K562 (cell line): ENCODE results near the gene RASSF1. TPM values are rescaled to one million over a fixed set of nuclear protein-coding genes. Genes with fewer than 3 reads are reported as not detected.

Source experiments
- CBFA2T3 ChIP-seq: fragments of 450-650 bp; IDR thresholded peaks from 2 replicates; pipeline ENCODE4 v1.6.1; 2017
- FUS ChIP-seq: fragments of 200-400 bp; formaldehyde crosslinking; optimal IDR thresholded peaks from 2 replicates; pipeline ENCODE3; 2017; ENCODE audit warnings: low read depth, low read length
- KDM1A ChIP-seq, 2 experiments: fragments of 450-650 bp; IDR thresholded peaks; 2 replicates each; pipeline ENCODE4 v1.6.1; 2016; ENCODE audit warnings: mild to moderate bottlenecking in 2 of 2
- KLF13 ChIP-seq: fragments of 450-650 bp; IDR thresholded peaks from 2 replicates; pipeline ENCODE4 v1.6.1; 2016; ENCODE audit warnings: missing genetic modification characterization, low read depth, mild to moderate bottlenecking, missing compliant biosample characterization, moderate library complexity, borderline replicate concordance
- KLF16 ChIP-seq: IDR thresholded peaks from 2 replicates; pipeline ENCODE4 v1.6.1; 2016; ENCODE audit warnings: antibody characterized with exemption
- MCM7 ChIP-seq, 2 experiments: fragments of 450-650 bp; IDR thresholded peaks; 2 replicates each; pipeline ENCODE4 v1.6.1; 2016 to 2018
- MTA1 ChIP-seq: fragments of 450-650 bp; IDR thresholded peaks from 2 replicates; pipeline ENCODE4 v1.6.1; 2017; ENCODE audit warnings: borderline replicate concordance
- NFE2L1 ChIP-seq: fragments of 450-650 bp; IDR thresholded peaks from 2 replicates; pipeline ENCODE4 v1.6.1; 2016; ENCODE audit warnings: missing genetic modification characterization, low read depth, mild to moderate bottlenecking, missing compliant biosample characterization, moderate library complexity, borderline replicate concordance
- PHTF2 ChIP-seq: fragments of 250-450 bp; sonication (Bioruptor Pico); IDR thresholded peaks from 2 replicates; pipeline ENCODE4 v1.5.0; 2021; ENCODE audit warnings: mild to moderate bottlenecking
- RFX1 ChIP-seq: fragments of 450-650 bp; IDR thresholded peaks from 2 replicates; pipeline ENCODE4 v1.6.1; 2016; ENCODE audit warnings: mild to moderate bottlenecking, moderate library complexity
- SIN3A ChIP-seq, 2 experiments: fragments of 150-350 bp in 1 of 2; IDR thresholded peaks; 2 replicates each; pipeline ENCODE4 v1.6.1; 2011 to 2016; ENCODE audit warnings: borderline replicate concordance in 2 of 2, low read depth in 2 of 2, low read length in 2 of 2, mild to moderate bottlenecking in 2 of 2, moderate library complexity in 2 of 2; ENCODE audit not compliant: control insufficient read depth in 1 of 2
- SOX6 ChIP-seq: fragments of 450-650 bp; IDR thresholded peaks from 2 replicates; pipeline ENCODE4 v1.6.1; 2014; ENCODE audit warnings: mild to moderate bottlenecking
- SUPT5H ChIP-seq: fragments of 450-650 bp; IDR thresholded peaks from 2 replicates; pipeline ENCODE4 v1.6.1; 2016
- THRB ChIP-seq: fragments of 450-650 bp; formaldehyde crosslinking; conservative IDR thresholded peaks from 2 replicates; pipeline ENCODE4 v1.4.0; 2022; ENCODE audit warnings: mild to moderate bottlenecking, missing genetic modification characterization
- UBTF ChIP-seq, 2 experiments: IDR thresholded peaks; 2 replicates each; pipeline ENCODE4 v1.6.1; 2012; ENCODE audit warnings: improper control_type of control experiment in 2 of 2, low read depth in 2 of 2, low read length in 2 of 2, borderline replicate concordance in 1 of 2
- ZFX ChIP-seq: sonication (generic); formaldehyde crosslinking; IDR thresholded peaks from 2 replicates; pipeline ENCODE4 v1.8.0; 2022; ENCODE audit warnings: mild to moderate bottlenecking, missing genetic modification reagents, moderate library complexity
- ZNF175 ChIP-seq: fragments of 200-800 bp; sonication (Bioruptor generic); IDR thresholded peaks from 2 replicates; pipeline ENCODE4 v1.6.1; 2016; ENCODE audit warnings: low read depth, mild to moderate bottlenecking, missing genetic modification characterization, missing compliant biosample characterization
- ZNF282 ChIP-seq: sonication (generic); formaldehyde crosslinking; IDR thresholded peaks from 2 replicates; pipeline ENCODE4 v1.8.1; 2023; ENCODE audit warnings: missing genetic modification reagents
- ZNF395 ChIP-seq: fragments of 200-800 bp; sonication (Bioruptor generic); IDR thresholded peaks from 2 replicates; pipeline ENCODE4 v1.6.1; 2017; ENCODE audit warnings: missing genetic modification characterization, missing compliant biosample characterization
- ZNF76 ChIP-seq: fragments of 250-450 bp; sonication (Bioruptor Pico); IDR thresholded peaks from 2 replicates; pipeline ENCODE4 v1.4.0; 2020; ENCODE audit warnings: mild to moderate bottlenecking, moderate library complexity, borderline replicate concordance
- ZZZ3 ChIP-seq: fragments of 450-650 bp; IDR thresholded peaks from 2 replicates; pipeline ENCODE4 v1.6.1; 2016; ENCODE audit warnings: antibody characterized with exemption, mild to moderate bottlenecking, moderate library complexity
- polyA plus RNA-seq, 8 experiments: library from polyadenylated mRNA; depleted of rRNA in 4 of 8; stranded (reverse) in 5 of 8; unstranded in 3 of 8; fragments of >200 nt; fragmentation: Nextera tagmentation in 2 of 8; fragmentation: Illumina TruSeq in 1 of 8; extraction: Ambion mirVana in 2 of 8; extraction: Trizol in 1 of 8; gene quantifications; 2 replicates each; pipeline versions ENCODE4 v1.2.1 to v1.2.3, GENCODE V29; 2011 to 2014; ENCODE audit warnings: inconsistent platforms in 1 of 8, missing spikeins in 1 of 8
- total RNA-seq, 7 experiments: library from RNA; depleted of rRNA in 6 of 7; stranded (reverse); fragments of >200 nt in 6 of 7; fragmentation: Illumina TruSeq in 2 of 7; extraction: Trizol in 2 of 7; gene quantifications; 2 replicates each; pipeline versions ENCODE4 v1.2.1 to v1.2.3, GENCODE V29; 2011 to 2021; ENCODE audit warnings: low replicate concordance in 1 of 7
- TF ChIP-seq, protein P1 (sequence below): fragments of 450-650 bp; IDR thresholded peaks from 2 replicates; pipeline ENCODE4 v1.7.1; 2018; ENCODE audit warnings: mild to moderate bottlenecking, low read depth; ENCODE audit not compliant: partially characterized antibody

The RASSF1 gene
- total and polyA plus RNA-seq, 9 of the 15 experiments (the other 6 are each of a cell fraction or from before 2014, with no cell fraction given) = 3.6 to 57.1 (median 24.6) TPM

GRCh38 chr3:50299929-50300680, 40.5 kb downstream of the RASSF1 start (continued):
- TF ChIP-seq, protein P1, sequence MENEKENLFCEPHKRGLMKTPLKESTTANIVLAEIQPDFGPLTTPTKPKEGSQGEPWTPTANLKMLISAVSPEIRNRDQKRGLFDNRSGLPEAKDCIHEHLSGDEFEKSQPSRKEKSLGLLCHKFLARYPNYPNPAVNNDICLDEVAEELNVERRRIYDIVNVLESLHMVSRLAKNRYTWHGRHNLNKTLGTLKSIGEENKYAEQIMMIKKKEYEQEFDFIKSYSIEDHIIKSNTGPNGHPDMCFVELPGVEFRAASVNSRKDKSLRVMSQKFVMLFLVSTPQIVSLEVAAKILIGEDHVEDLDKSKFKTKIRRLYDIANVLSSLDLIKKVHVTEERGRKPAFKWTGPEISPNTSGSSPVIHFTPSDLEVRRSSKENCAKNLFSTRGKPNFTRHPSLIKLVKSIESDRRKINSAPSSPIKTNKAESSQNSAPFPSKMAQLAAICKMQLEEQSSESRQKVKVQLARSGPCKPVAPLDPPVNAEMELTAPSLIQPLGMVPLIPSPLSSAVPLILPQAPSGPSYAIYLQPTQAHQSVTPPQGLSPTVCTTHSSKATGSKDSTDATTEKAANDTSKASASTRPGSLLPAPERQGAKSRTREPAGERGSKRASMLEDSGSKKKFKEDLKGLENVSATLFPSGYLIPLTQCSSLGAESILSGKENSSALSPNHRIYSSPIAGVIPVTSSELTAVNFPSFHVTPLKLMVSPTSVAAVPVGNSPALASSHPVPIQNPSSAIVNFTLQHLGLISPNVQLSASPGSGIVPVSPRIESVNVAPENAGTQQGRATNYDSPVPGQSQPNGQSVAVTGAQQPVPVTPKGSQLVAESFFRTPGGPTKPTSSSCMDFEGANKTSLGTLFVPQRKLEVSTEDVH = no peak
- TF ChIP-seq KDM1A (IDR thresholded peaks at IDR 0.05) (peak in 1 of 2 experiments; percentile 51; a peak in 1 of 4 replicates), THRB (CRISPR knock-in tag) (no peak), ZZZ3 (no peak), SOX6 (no peak), CBFA2T3 (no peak), PHTF2 (no peak), ZNF282 (CRISPR knock-in tag) (no peak), ZNF395 (no peak; the same call in 1 of the 2 replicates), MTA1 (no peak), FUS (no peak), SUPT5H (no peak; the same call in 1 of the 2 replicates), ZNF76 (no peak), MCM7 (IDR thresholded peaks at IDR 0.05) (no peak), RFX1 (no peak), ZFX (CRISPR knock-in tag) (peak; percentile 23), KLF13 (tag) (no peak), UBTF (IDR thresholded peaks at IDR 0.05; ENCODE audit: borderline replicate concordance in 1 of 2, low read depth in 2 of 2, low read length in 2 of 2) (no peak), SIN3A (IDR thresholded peaks at IDR 0.05; ENCODE audit: borderline replicate concordance in 2 of 2, control insufficient read depth in 1 of 2, low read depth in 2 of 2, low read length in 2 of 2) (no peak), ZNF175 (CRISPR knock-in tag) (no peak), NFE2L1 (no peak), KLF16 (no peak)
